DMS53 (cell line): ENCODE measurements around the gene ELOVL6.
"Not testable (repeated sequence)": the region's sequence is repeated elsewhere in the genome, so short reads cannot be mapped to it uniquely, and the experiment has no call there.

Experiments
- DNase-seq: peaks from one replicate; lab custom pipeline; 2025; lab: John Stamatoyannopoulos, UW

The ELOVL6 gene, protein sequence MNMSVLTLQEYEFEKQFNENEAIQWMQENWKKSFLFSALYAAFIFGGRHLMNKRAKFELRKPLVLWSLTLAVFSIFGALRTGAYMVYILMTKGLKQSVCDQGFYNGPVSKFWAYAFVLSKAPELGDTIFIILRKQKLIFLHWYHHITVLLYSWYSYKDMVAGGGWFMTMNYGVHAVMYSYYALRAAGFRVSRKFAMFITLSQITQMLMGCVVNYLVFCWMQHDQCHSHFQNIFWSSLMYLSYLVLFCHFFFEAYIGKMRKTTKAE

DNA sequence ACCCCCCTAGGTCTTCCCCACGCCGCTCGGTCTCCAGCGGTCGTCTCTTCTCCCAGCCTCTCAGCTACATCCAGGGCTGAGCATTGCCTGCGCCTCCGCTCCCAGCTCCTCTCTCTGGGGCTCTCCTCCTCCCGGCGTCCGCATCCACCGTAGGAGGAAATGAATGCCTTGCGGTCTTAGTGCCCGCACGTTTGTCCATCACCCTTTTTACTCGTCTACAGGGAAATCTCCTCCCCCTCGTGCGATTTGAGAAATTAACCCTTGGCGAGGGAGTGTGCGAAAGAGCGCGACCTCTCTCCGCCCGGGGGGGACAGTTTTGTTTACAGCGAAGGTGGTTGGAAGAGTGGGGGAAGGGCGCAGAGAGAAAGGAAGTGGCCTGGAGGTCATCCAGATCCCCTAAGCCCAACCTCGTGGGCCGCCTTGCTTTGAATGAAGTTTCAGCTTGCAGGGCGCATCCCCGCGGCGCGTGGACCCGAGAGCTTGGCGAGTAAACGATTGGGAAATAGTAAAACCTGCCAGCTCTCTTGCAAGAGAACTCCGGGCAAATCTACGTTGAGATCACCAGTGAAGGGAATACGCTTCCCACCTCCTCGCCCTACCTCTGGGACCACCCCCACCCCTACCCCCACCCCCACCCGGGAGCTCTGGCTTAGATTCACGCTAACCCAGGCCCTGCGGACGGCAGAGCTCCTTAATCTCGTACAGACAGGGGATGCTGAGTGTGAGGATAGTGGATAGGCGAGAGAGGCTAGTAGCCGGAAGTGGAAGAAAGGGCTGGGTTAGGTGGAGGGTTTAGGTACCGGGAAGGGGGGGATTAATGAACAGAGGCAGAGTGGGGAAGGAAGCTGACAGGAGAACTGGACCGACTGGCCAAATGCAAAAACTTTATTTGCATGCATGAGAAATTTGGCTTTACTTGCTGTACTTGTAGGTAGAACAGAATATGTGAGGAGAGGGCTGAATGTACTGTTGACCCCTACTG is at the start of gene ELOVL6:
ELOVL6 (minus strand) TSS at position 181 of the 982 bp plus-strand sequence. CDS start 280 bp downstream, outside the sequence.
- DNase-seq: peak; percentile 85

DNA sequence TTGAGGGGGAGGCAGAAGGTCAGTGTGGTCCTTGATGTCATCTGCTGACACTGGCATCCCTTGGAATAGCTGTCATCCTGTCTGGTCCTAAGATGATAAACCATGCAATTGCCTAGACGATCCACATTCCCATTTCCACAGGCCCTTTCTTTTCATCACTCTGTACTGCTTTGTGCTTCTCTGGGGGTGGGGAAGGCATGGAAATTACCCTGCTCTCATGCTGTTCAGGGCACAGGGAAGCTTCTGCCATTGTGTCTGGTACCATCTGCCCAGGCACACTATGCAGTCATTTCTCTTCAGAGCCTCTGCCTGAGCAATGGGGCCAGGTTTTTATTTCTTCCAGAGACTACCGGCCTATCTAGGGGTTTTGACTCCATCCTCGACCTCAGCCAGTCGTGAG is 49.7 kb upstream of the ELOVL6 start:
- no peak for DNase-seq

DNA sequence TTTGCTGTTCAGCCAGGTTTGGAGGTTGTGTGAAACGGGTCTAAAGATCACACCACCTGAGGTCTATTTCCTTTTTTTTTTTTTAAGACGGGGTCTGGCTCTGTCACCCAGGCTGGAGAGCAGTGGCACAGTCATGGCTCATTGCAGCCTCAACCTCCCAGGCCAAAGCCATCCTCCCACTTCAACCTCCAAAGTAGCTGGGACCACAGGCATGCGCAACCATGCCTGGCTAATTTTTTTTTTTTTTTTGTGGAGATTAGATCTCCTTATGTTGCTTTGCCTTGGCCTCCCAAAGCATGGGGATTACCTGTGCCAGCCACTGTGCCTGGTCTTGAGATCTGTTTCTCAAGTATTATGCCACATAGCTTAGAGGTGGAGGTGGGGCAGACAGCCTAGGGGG is 49.2 kb upstream of the ELOVL6 start:
- no peak for DNase-seq

DNA sequence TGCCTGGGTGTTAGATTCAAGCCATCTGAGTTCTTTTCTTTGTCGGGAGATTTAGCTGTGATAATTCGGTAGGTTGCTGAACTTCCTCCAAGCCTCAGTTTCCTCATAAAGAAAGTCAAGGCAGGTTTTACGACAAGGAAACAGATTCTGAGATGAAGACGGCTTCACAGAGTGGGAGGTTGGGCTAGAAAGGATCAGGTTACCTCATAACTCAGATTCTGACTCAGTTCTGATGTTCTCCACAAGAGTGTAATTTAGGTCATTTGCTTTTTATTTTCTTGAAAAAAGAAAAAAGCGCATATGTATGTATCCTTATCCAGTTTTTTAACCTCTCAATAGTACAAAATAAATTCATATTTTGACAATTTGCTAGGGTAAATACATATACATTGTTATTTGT is 47.2 kb upstream of the ELOVL6 start:
- no peak for DNase-seq

DNA sequence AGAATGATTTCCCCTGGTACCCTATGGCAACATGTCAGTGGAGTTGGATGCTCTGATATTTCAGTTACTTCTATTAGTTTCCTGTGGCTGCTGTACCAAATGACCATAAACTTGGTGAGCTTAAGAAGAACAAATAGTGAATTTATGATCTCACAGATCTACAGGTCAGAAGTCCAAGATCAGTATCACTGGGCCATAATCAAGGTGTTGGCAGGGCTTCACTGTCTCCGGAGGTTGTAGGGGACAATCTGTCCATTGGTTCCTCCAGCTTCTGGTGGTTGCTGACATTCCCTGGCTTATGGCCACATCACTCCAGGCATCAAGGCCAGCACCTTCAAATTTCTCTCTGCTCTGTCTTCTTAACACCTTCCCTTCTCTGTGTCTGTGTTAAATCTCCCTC is 37.9 kb upstream of the ELOVL6 start:
- DNase-seq: no peak

DNA sequence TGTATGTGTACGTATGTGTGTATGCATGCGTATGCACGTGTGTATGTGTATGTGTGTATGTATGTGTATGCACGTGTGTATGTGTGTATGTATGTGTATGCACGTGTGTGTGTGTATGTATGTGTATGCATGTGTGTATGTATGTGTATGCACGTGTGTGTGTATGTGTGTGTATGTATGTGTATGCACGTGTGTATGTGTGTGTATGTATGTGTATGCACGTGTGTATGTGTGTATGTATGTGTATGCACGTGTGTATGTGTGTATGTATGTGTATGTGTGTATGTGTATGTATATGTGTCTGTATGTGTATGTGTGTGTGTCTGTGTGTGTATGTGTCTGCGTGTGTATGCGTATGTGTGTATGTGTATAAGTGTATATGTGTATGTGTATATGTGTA is 35.2 kb upstream of the ELOVL6 start:
- DNase-seq: not testable (repeated sequence)

DNA sequence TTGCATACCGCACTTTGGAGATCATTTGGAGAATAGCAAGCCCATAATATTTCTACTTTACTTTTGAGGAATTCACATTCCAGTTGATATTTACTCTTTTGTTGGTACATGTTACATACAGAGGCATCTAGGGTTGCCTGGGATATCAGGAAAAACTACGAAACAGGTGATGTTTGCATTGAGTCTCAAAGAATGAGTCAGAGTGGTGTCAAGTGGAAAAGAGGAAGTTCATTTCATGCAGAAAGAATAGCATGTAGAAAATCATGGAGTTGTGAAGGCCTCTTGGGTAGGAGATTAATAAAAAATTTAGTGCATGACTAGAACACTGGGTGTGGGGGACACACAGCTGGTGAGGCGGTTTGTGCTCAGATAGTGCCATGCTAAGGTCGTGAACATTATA is 33.5 kb upstream of the ELOVL6 start:
- peak; percentile 93 for DNase-seq

DNA sequence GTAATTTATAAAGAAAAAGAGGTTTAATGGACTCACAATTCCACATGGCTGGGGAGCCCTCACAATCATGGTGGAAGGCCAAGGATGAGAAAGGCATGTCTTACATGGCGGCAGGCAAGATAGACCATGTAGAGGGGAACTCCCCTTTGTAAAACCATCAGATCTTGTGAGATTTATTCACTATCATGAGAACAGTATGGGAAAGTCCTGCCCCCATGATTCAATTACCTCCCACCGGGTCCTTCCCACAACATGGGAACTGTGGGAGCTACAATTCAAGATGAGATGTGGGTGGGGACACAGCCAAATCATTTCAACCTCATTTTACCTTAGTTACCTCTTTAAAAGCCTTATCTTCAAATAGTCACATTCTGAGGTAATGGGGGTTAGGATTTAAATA is 30.9 kb upstream of the ELOVL6 start:
- DNase-seq: no peak

DNA sequence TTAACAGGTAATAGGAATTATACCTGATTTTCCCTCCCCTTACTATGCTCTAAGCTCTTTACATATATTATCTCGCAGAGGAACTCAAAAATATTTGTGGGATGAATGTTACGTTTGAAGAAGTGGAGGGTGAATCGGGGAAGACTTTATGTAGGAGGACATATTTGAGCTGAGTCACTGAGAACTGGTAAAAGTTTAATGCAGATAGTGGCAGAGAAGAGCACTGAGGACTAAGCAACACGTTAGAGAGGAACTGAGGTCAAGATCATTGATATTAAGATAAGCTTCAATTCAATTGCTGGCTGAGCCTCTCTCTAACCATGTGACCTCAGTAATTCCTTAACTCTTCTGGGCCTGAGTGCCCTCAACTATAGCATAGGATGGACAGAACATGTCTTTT is 26.4 kb upstream of the ELOVL6 start:
- no peak for DNase-seq

DNA sequence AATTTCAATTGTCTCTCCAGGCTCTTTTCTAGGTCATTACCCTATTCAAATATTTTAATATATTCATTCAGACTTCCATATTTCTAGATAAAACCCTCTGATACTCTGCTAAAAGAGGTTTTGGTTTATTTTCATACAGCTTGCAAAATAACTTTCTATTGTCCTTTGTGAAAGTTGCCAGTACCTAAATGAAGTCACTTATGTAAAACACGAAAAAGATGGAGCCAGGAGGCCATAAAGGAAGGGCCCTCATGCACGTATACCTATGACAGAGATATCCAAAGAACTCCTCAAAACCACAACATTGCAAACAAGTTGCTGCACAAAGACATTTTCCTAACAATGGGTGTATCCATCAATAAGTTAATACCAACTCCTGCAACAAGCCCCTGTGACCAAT is 25.7 kb upstream of the ELOVL6 start:
- no peak for DNase-seq

DNA sequence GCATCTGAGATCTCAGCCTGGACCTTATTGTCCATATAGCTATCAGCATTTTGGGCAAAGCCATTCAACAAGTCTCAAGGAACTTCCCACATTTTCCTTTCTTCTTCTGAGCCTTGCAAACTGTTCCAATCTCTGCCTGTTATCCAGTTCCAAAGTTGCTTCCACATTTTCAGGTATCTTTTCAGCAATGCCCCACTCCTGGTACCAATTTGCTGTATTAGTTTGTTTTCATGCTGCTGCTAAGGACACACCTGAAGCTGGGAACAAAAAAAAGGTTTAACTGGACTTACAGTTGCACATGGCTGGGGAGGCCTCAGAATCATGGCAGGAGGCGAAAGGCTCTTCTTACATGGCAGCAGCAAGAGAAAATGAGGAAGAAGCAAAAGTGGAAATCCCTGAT is 20.5 kb upstream of the ELOVL6 start:
- DNase-seq: not testable (repeated sequence)

DNA sequence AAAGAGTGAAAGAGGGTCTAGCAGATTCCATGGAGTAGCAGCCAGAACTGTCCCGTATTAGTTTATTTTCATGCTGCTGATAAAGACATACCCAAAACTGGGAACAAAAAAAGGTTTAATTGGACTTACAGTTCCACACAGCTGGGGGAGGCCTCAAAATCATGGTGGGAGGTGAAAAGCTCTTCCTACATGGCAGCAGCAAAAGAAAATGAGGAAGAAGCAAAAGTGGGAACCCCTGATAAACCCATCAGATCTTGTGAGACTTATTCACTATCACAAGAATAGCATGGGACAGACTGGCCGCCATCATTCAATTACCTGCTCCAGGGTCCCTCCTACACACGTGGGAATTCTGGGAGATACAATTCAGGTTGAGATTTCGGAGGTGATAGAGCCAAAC is 18.8 kb upstream of the ELOVL6 start:
- DNase-seq: not testable (repeated sequence)

DNA sequence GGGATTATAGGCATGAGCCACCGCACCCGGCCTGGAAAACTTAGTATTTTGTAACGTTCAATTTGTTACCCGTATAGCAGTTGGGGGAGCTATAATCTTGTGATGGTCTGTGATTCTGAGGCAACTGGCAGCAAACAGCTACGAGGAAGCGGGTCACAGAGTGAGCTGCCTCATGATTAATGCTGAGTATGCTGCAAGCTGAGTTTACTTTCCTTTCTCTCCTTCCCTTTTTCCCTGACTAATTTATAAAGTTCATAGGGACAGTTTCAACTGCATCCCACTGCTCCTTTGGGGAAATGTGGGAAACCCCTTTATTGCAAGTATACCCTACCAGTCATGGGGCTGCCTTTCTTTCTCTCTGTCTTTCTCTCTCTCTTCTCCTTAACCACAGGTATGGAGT is 17.7 kb upstream of the ELOVL6 start:
- DNase-seq: no peak

DNA sequence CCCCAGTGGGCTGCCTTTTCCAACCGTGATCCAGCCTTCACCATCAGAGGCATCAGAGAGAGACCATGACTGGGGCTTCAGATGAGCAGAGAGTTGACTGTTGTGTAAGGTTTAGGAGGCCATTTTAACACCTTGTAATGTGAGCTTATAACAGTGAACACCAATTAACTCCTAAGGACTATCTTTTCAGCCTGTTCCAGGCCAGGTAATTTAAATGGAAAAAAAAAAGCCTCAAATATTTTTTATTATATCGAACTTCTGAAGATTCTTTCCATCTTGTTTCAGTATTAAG is 13.3 kb upstream of the ELOVL6 start:
- no peak for DNase-seq

DNA sequence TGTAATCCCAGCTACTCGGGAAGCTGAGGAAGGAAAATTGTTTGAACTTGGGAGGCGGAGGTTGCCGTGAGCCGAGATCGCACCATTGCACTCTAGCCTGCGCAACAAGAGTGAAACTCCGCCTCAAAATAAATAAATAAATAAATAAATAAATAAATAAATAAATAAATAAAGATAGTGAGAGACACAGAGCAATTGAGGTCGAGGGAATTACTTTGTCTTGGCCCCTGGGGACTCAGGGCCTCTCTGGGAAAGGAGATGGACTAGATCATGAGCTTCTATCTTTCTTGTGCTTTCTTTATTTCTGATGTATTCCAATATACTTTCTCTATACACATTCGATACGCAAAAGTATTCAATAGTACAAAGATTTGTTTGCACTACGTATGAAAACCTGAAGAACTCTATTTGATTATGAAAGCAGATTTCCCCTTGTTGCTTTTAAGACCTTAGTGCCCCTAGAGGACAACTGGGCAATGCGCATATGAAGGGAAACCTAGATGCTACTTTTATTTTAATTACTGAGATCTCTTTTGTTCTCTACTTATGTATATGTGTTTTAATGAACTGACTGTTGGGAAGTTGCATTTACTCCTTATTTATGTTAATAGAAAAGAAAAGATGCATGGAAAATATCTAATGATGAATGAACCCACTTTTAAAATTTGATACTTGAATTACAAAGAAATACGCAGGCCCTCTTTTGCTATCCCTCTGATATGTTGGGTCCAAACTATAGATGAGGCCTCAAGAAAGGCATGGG is 12.8 kb upstream of the ELOVL6 start:
- peak; percentile 66 for DNase-seq

DNA sequence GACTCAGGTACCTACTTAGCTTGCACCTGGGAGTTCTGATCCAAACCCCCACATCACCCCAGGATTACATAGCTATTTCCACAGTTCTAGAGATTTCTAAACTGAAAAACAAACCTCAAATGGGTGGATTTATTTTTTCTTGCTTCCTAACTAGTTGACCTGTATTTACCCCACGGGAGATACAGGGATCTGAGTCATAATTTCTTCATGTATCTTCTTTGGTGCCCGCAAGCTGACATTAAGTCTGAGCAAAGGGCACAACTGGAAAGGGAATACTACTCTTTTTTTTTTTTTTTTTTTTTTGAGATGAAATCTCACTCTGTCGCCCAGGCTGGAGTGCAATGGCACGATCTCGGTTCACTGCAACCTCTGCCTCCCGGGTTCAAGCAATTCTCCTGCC is 10.0 kb upstream of the ELOVL6 start:
- no peak for DNase-seq

DNA sequence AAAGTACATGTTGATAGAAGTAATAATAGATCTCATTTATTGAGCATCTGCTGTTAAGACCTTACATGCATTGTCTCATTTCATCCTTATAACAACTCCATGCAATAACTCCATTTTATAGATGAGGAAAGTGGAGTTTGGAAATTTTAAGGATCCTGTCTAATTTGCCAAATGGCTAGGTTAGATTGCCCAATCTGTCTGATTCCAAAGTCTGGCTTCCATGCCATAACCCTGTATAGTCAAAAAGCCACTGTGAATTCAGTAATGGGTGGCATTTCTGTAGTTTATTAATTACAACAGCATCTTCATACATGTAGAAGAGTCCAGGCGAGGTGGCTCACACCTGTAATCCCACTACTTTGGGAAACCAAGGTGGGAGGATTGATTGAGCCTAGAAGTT is 8.8 kb upstream of the ELOVL6 start:
- no peak for DNase-seq

DNA sequence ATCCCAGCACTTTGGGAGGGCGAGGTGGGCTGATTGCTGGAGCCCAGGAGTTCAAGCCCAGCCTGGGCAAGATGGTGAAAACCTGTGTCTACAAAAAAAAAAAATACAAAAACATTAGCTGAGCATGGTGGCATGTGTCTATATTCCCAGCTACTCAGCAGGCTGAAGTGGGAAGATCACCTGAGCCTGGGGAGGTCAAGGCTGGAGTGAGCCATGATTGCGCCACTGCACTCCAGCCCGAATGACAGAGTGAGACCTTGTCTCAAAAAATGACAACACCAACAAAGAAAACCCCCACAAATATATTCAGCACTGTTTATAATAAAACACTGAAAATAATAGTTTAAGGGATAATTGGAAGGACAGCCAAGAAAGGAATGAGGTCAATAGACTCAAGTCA is 3.6 kb upstream of the ELOVL6 start:
- DNase-seq: no peak

DNA sequence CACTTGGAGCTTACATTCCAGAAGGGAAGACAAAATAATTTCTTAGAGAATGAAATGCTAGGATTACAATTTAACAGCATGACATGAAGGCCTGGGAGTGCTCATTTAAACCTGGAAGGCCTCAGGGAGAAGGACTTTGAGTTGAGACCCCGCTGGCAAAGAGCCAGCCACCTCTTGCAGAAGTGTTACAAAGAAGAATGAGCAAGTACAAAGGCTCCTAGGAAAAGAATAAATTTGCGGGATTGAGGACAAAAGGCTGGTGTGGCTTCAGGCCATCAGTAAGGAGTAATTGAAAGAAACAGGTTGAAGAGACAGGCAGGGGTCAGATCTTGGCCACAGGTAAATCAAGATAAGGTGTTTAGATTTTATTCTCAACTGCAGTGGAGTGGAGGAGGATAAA is 3.1 kb upstream of the ELOVL6 start:
- no peak for DNase-seq

DNA sequence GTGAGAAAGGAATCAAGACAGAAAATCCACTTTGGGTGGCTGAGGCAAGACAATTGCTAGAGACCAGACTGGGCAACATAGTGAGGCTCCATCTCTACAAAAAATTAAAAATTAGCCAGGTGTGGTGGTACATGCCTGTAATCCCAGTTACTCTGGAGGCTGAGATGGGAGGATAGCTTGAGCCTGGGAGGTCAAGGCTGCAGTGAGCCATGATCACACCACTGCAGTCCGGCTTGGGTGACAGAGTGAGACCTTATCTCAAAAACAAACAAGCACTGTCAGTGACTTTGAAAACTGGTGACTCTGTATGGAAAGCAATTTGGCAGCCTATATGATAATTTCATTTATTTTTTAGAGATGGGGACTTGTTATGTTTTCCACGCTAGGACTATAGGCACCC is 2.3 kb upstream of the ELOVL6 start:
- no peak for DNase-seq

DNA sequence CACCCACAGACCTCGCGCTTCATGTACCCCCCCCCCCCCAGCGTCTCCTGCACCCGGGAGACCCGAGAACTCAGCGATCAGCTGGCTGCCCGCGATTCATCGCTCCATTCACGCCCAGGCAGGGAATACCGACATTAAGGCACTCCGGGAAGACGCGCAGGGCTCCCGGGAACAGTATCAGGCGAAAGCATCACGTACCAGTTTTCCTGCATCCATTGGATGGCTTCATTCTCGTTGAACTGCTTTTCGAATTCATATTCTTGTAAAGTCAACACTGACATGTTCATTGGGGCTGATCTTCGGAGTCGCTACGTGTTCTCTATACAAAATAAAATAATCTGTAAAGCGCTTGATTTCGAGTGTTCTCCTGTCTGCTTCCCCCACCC is 373 bp downstream of the ELOVL6 start:
- DNase-seq: peak; percentile 65

DNA sequence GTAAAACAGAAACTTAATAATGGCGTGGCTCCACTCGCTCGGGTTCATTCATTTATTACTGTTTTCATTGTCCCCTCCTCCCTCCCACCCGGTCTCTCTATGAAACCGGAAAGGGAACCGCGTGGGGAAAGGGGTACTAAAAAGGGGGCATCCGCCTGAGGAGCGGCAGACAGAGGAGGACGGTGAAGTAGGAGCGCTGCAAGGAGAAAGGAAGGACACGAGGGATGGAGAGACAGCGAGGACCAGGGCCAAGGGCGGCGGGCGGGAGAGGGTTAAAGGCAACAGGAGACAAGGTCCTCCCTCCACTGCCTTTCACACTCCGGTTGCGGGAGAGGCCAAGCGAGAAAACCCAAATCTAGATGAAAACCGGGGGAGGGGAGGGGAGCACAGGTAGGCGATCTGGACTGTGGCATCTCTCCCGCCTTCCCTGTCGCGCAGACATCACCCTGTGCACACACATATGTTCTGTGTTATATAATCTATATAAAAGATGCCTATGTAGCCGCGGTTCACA is 829 bp downstream of the ELOVL6 start:
- DNase-seq: peak; percentile 59
